WTC11 (cell line): ENCODE measurements around the gene ZBTB7C. TPM values are rescaled to one million over a fixed set of nuclear protein-coding genes. Genes with fewer than 3 reads are reported as not detected.

Experiments used
- ATAC-seq: fragments of 200-7000 bp; cut with Tn5 transposase; 2 replicates; pipeline ENCODE4 v1.10.0; 2021; ENCODE audit warnings: mild to moderate bottlenecking, moderate library complexity
- CTCF ChIA-PET: fragments of 300-600 bp; sonication (Branson Sonifier 250); formaldehyde crosslinking; loops from one replicate; lab custom pipeline; 2021; ENCODE audit warnings: antibody characterized with exemption; lab: Charles Lee
- POLR2A ChIA-PET: fragments of 350-600 bp; sonication (Branson Sonifier 250); formaldehyde crosslinking; loops from one replicate; lab custom pipeline; 2021; ENCODE audit warnings: antibody characterized with exemption; lab: Charles Lee
- DNase-seq: peaks from one replicate; pipeline ENCODE4 v3.0.0; 2021; ENCODE audit warnings: low spot score
- H3K27ac Mint-ChIP-seq: 2 replicates; pipeline ENCODE4 v1.8.0; 2021; ENCODE audit warnings: mixed read lengths
- H3K27me3 Mint-ChIP-seq: 2 replicates; pipeline ENCODE4 v1.8.0; 2021; ENCODE audit warnings: low read depth, mild to moderate bottlenecking, moderate library complexity, mixed read lengths
- H3K36me3 Mint-ChIP-seq: 2 replicates; pipeline ENCODE4 v1.8.0; 2021; ENCODE audit warnings: mixed read lengths
- H3K4me1 Mint-ChIP-seq: 2 replicates; pipeline ENCODE4 v1.8.0; 2022; ENCODE audit warnings: mixed read lengths
- H3K4me3 Mint-ChIP-seq: 2 replicates; pipeline ENCODE4 v1.8.0; 2021; ENCODE audit warnings: mild to moderate bottlenecking, moderate library complexity, mixed read lengths
- H3K9me3 Mint-ChIP-seq: 2 replicates; pipeline ENCODE4 v1.8.0; 2021; ENCODE audit warnings: mixed read lengths
- AR ChIP-seq: fragments of 250-450 bp; sonication (Bioruptor Pico); IDR thresholded peaks from 2 replicates; pipeline ENCODE4 v1.9.0; 2021; ENCODE audit warnings: mild to moderate bottlenecking
- CBFB ChIP-seq: sonication (generic); formaldehyde crosslinking; IDR thresholded peaks from 2 replicates; pipeline ENCODE4 v1.8.1; 2022; ENCODE audit warnings: mild to moderate bottlenecking, low read depth, missing genetic modification reagents
- CTCF ChIP-seq: fragments of 200-600 bp; IDR thresholded peaks from 2 replicates; pipeline ENCODE4 v1.8.0; 2022; ENCODE audit warnings: antibody characterized with exemption
- E2F1 ChIP-seq: sonication (generic); formaldehyde crosslinking; IDR thresholded peaks from 2 replicates; pipeline ENCODE4 v1.8.0; 2022; ENCODE audit warnings: mild to moderate bottlenecking, missing genetic modification reagents
- HMGXB4 ChIP-seq: sonication (generic); formaldehyde crosslinking; IDR thresholded peaks from 2 replicates; pipeline ENCODE4 v1.8.1; 2023; ENCODE audit warnings: mild to moderate bottlenecking, moderate library complexity, missing genetic modification reagents
- PREB ChIP-seq: sonication (generic); formaldehyde crosslinking; IDR thresholded peaks from 2 replicates; pipeline ENCODE4 v1.8.1; 2022; ENCODE audit warnings: mild to moderate bottlenecking, missing genetic modification reagents, moderate library complexity, borderline replicate concordance
- SMAD4 ChIP-seq: sonication (generic); formaldehyde crosslinking; IDR thresholded peaks from 2 replicates; pipeline ENCODE4 v1.8.0; 2022; ENCODE audit warnings: mild to moderate bottlenecking, missing genetic modification reagents
- TEAD1 ChIP-seq: sonication (generic); formaldehyde crosslinking; IDR thresholded peaks from 2 replicates; pipeline ENCODE4 v1.8.0; 2022; ENCODE audit warnings: mild to moderate bottlenecking, missing genetic modification reagents
- ZNF416 ChIP-seq: fragments of 250-450 bp; sonication (Bioruptor Pico); IDR thresholded peaks from 2 replicates; pipeline ENCODE4 v1.9.0; 2021; ENCODE audit warnings: mild to moderate bottlenecking, inconsistent platforms
- total RNA-seq: library from RNA; stranded (reverse); gene quantifications from 3 replicates; pipeline ENCODE4 v1.2.3, GENCODE V29; 2021

The ZBTB7C gene
- total RNA-seq, 1 experiment from 2014 or later: 0.48 TPM

- POLR2A ChIA-PET: no interaction called here
- no peak for DNase-seq
- CTCF ChIA-PET: no interaction called here
- ATAC-seq: no peak
- no peak for TF ChIP-seq CTCF
- no peak for TF ChIP-seq PREB (CRISPR knock-in tag)
- TF ChIP-seq HMGXB4 (CRISPR knock-in tag): no peak
- TF ChIP-seq CBFB: no peak
- no peak overlapping the region for H3K4me3 Mint-ChIP-seq
- no peak overlapping the region for H3K27ac Mint-ChIP-seq
- H3K9me3 Mint-ChIP-seq: peaks cover 14% of the 10 kb centered on the region
- no peaks in the 10 kb centered on the region for H3K36me3 Mint-ChIP-seq
- H3K27me3 Mint-ChIP-seq: peaks cover 3% of the 10 kb centered on the region
- H3K4me1 Mint-ChIP-seq: peaks cover 3% of the 10 kb centered on the region; the same call in 1 of the 2 replicates
Observed at GRCh38 chr18:48195787-48196186, 213.4 kb downstream of the ZBTB7C start.

- Mint-ChIP-seq H3K36me3 (no peaks in the 10 kb centered on the region), H3K27me3 (peaks cover 3% of the 10 kb centered on the region)
- no peak for DNase-seq
Observed at GRCh38 chr18:48194591-48195181, 214.5 kb downstream of the ZBTB7C start.

More at GRCh38 chr18:48194591-48195181, 214.5 kb downstream of the ZBTB7C start:
- TF ChIP-seq ZNF416 (CRISPR knock-in tag): no peak
- no peak for TF ChIP-seq E2F1 (CRISPR knock-in tag)
- TF ChIP-seq AR: no peak
- TF ChIP-seq SMAD4: no peak
- TF ChIP-seq TEAD1 (CRISPR knock-in tag): no peak
- peaks cover 14% of the 10 kb centered on the region for H3K9me3 Mint-ChIP-seq
- no peak overlapping the region for H3K27ac Mint-ChIP-seq
- H3K4me3 Mint-ChIP-seq: no peak overlapping the region
- POLR2A ChIA-PET: no interaction called here
- ATAC-seq: no peak
- CTCF ChIA-PET: interaction anchor here (0.8 kb wide), 1 partner anchor 101 kb away, joined by 3 read pairs; no protein-coding TSS in a partner anchor
- peaks cover 3% of the 10 kb centered on the region; the same call in 1 of the 2 replicates for H3K4me1 Mint-ChIP-seq
